Upper lobe of left lung (tissue), 4 donors: ENCODE results near the gene MRPL40.

Source experiments
- CTCF ChIP-seq, 6 experiments: fragments of 450-650 bp in 4 of 6; fragments of 200-600 bp in 2 of 6; sonication (generic) in 2 of 6; IDR thresholded peaks; one replicate each; pipeline ENCODE4 v1.5.1; 2016 to 2019; ENCODE audit warnings: antibody characterized with exemption in 6 of 6
- POLR2A ChIP-seq, 4 donors: fragments of 450-650 bp; IDR thresholded peaks; one replicate each; pipeline ENCODE4 v1.5.1; 2016 to 2017; ENCODE audit warnings: antibody characterized with exemption in 4 of 4, mild to moderate bottlenecking in 2 of 4

DNA sequence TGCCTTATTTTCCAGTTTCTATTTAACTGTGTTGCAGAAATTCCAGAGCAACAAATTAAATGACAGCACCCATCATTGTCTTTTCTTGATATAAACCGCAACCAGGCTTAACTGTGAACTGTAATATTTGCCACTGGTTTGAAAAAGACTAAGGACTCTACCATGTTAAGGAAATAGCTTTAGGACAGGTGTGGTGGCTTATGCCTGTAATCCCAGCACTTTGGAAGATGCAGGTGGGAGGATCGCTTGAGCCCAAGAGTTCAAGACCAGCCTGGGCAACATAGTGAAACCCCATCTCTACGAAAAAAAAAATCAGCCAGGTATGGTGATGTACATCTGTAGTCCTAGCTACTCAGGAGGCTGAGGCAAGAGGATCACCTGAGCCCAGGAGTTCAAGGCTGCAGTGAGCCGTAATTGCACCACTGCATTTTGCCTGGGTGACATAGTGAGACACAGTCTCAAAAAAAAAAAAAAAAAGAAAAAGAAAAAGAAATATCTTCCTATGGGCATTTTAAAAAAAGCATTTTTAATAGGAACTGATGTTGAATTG lies 29.6 kb upstream of the MRPL40 start:
- TF ChIP-seq CTCF (IDR thresholded peaks at IDR 0.05), result no peak
- no peak for TF ChIP-seq POLR2A (IDR thresholded peaks at IDR 0.05)
